ENCODE results near the gene SAPCD2. TPM values are rescaled to one million over a fixed set of nuclear protein-coding genes. Genes with fewer than 3 reads are reported as not detected.

Gene SAPCD2
- total RNA-seq, 1 experiment from 2014 or later, result 15.7 TPM

DNA sequence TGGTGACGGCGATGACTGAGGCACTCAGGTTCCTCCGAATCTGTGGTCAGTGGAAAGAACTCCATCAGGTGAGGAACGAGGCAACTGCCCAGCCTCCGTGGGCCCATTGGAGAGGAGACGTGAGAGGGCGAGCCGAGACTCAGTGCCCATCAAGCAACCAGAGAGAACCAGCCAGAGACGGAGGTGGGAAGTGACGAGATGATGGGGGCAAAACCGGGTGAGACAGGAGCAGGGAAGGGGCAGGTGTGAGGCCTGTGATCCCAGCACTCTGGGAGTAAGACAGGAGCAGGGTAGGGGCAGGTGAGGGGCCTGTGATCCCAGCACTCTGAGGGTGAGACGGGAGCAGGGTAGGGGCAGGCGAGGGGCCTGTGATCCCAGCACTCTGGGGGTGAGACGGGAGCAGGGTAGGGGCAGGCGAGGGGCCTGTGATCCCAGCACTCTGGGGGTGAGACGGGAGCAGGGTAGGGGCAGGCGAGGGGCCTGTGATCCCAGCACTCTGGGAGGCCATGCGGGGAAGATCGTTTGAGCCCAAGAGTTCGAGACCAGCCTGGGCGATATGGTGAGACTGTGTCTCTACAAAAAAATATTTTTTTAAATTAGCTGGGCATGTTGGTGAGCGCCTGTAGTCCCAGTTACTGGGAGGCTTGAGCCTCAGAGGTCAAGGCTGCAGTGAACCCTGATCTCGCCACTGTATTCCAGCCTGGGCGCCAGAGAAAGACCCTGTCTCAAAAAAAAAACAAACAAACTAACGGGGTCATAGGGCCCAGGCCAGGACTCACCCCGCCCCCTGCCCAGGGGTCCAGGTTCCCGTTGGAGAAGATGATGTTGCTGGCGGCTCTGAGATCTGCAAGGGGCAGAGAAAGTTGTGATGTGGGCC, 40.8 kb upstream of the SAPCD2 start:
- intact Hi-C loops (cut with micrococcal nuclease), result no loop called here
- H3K27me3 Mint-ChIP-seq (ENCODE audit: insufficient read depth, unreplicated experiment), result no peaks in the 10 kb centered on the region
- no peak overlapping the region for H3K4me3 Mint-ChIP-seq (ENCODE audit: unreplicated experiment)
- DNase-seq (ENCODE audit: unreplicated experiment), result no peak
- BruUV-seq (replicated peaks), result no TSS peak
- H3K36me3 Mint-ChIP-seq (ENCODE audit: insufficient read depth, unreplicated experiment), result peaks cover 17% of the 10 kb centered on the region
- no peaks in the 10 kb centered on the region for H3K4me1 Mint-ChIP-seq (ENCODE audit: insufficient read depth, unreplicated experiment)
- CTCF ChIA-PET, result interaction anchor here (0.6 kb wide), 1 partner anchor 193 kb away, joined by 3 read pairs; no protein-coding TSS in a partner anchor
- POLR2A ChIA-PET, result no interaction called here
- TF ChIP-seq, protein P1, sequence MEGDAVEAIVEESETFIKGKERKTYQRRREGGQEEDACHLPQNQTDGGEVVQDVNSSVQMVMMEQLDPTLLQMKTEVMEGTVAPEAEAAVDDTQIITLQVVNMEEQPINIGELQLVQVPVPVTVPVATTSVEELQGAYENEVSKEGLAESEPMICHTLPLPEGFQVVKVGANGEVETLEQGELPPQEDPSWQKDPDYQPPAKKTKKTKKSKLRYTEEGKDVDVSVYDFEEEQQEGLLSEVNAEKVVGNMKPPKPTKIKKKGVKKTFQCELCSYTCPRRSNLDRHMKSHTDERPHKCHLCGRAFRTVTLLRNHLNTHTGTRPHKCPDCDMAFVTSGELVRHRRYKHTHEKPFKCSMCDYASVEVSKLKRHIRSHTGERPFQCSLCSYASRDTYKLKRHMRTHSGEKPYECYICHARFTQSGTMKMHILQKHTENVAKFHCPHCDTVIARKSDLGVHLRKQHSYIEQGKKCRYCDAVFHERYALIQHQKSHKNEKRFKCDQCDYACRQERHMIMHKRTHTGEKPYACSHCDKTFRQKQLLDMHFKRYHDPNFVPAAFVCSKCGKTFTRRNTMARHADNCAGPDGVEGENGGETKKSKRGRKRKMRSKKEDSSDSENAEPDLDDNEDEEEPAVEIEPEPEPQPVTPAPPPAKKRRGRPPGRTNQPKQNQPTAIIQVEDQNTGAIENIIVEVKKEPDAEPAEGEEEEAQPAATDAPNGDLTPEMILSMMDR (IDR thresholded peaks at IDR 0.05; ENCODE audit: unreplicated experiment), result no peak
- H3K27ac Mint-ChIP-seq (ENCODE audit: low read depth, unreplicated experiment), result peak overlapping the region; percentile 33
- no peaks in the 10 kb centered on the region for H3K9me3 Mint-ChIP-seq (ENCODE audit: unreplicated experiment)

DNA sequence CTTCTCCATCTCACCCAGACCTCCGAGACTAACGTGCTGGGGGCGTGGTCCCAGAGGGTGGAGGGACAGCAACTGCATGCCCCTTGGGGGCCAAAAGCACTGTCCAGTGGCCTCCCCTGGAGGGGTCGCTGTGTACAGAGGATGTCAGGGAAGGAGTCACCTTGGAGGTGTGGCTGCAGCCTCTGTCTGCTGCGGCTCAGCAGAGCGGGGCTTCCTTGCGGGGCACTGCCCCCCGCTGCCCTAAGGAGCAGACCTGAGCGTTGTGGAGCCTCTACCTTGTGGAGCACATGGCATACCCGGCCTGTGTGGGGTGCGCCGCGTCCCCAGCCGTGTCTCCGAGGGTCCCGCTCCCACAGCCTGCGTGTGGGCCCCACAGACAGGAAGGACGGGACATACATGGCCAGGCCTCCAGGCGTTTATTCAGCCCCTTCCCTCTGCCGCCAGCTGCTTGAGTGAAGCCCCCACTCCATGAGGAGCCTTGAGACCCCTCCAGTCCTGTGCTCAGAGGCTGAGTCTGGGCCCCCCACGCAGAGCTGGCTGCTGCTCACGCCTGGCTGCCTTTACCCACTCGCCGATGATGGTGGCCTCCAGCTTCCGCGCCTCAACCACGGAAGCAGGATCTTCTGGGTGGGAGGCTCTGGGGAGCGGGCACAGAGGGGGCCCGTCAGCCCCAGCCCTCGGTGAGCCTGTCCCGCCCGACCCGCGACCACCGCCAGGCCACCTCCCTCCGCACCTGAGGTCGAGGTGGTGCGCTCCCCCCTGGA, 40.0 kb upstream of the SAPCD2 start:
- intact Hi-C loops (cut with micrococcal nuclease), result no loop called here
- no peak overlapping the region for H3K4me3 Mint-ChIP-seq (ENCODE audit: unreplicated experiment)
- BruUV-seq (replicated peaks), result no TSS peak
- peak overlapping the region; percentile 33 for H3K27ac Mint-ChIP-seq (ENCODE audit: low read depth, unreplicated experiment)
- H3K27me3 Mint-ChIP-seq (ENCODE audit: insufficient read depth, unreplicated experiment), result no peaks in the 10 kb centered on the region
- DNase-seq (ENCODE audit: unreplicated experiment), result no peak
- peaks cover 17% of the 10 kb centered on the region for H3K36me3 Mint-ChIP-seq (ENCODE audit: insufficient read depth, unreplicated experiment)
- TF ChIP-seq, protein P1 (IDR thresholded peaks at IDR 0.05; ENCODE audit: unreplicated experiment), result no peak
- ChIA-PET POLR2A (no interaction called here), CTCF (interaction anchor here (0.6 kb wide), 1 partner anchor 84 kb away, joined by 6 read pairs; no protein-coding TSS in a partner anchor)
- no peaks in the 10 kb centered on the region for H3K4me1 Mint-ChIP-seq (ENCODE audit: insufficient read depth, unreplicated experiment)
- H3K9me3 Mint-ChIP-seq (ENCODE audit: unreplicated experiment), result no peaks in the 10 kb centered on the region

DNA sequence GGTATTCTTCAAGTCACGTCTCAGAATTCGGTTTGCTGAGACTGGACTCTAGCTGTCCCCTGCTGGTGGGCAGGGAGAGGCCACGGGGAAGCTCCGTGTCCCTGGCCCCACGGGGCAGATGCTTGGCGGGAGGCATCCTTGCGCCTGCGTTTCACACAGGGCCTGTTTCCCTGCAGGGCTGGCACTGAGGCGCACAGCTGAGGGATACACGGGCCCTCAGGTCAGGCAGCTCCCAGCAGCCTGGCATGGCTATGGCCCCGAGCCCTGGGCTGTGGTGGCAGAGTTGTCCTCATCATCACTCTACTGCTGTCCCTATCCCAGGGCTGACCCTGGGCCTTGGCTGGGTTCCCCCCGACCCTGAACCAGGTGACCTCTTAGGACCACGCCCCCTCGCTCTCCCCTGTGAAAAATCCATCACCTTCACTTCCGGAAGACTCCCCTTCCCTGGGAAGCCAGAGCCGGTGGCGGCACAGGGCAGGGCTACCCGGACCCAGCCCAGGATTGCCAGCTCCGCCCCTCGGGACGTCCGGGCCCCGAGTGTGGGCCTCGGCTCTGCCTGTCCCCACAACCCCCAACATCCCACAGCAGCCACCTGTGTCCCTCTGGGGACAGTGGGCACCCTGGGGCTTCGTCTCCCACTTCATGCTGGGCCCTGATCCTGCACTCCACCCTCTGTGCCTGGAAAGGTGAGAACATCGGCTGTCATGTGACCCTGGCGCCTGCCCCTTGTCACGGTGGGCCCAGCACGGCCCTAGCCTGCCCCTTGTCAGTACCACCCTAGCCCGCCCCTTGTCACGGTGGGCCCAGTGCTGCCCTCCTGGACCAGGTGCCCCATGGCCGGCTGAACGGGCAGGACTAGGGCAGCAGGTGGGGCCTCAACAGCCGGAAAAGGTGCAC, 39.1 kb upstream of the SAPCD2 start:
- H3K4me1 Mint-ChIP-seq (ENCODE audit: insufficient read depth, unreplicated experiment), result no peaks in the 10 kb centered on the region
- H3K4me3 Mint-ChIP-seq (ENCODE audit: unreplicated experiment), result no peak overlapping the region
- no TSS peak for BruUV-seq (replicated peaks)
- no peak for DNase-seq (ENCODE audit: unreplicated experiment)
- POLR2A ChIA-PET, result interaction anchor here (1.2 kb wide), 1 partner anchor 17 kb away, joined by 3 read pairs; no protein-coding TSS in a partner anchor
- peaks cover 24% of the 10 kb centered on the region for H3K36me3 Mint-ChIP-seq (ENCODE audit: insufficient read depth, unreplicated experiment)
- H3K27me3 Mint-ChIP-seq (ENCODE audit: insufficient read depth, unreplicated experiment), result no peaks in the 10 kb centered on the region
- TF ChIP-seq, protein P1 (IDR thresholded peaks at IDR 0.05; ENCODE audit: unreplicated experiment), result no peak
- intact Hi-C loops (cut with micrococcal nuclease), result no loop called here
- H3K9me3 Mint-ChIP-seq (ENCODE audit: unreplicated experiment), result no peaks in the 10 kb centered on the region
- CTCF ChIA-PET, result interaction anchor here (0.6 to 0.8 kb wide), 3 partner anchors 12 to 512 kb away, joined by 3 to 6 read pairs (median 3); no protein-coding TSS in a partner anchor
- H3K27ac Mint-ChIP-seq (ENCODE audit: low read depth, unreplicated experiment), result no peak overlapping the region

Data from MCF 10A (cell line).